ENCODE measurements around the gene SP140.
"Not testable (repeated sequence)": the region's sequence is repeated elsewhere in the genome, so short reads cannot be mapped to it uniquely, and the experiment has no call there.

Gene SP140

DNA sequence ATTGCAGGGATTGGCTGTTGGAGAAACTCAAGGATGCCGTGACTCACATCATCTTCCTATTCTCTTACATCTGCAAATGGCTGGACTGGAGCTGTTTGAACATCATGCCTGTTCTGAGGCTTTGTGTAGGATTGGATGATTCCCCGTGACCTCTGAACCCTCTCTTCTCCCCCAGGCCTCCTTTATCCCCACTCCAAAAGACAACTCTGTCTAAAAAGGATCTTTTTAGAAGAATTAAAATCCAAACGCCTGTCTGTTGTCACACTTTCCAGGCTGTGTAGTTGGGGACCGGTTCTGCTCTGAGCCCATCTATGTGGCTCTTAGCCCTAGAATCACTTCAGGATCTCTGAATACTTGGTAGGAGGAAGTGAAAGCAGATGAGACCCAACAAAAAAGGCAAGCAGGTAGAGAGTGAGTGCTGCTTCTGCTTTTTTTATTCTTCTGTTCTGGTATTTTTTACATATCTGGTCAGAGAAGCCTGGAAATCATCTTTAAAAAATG is 565 bp downstream of the SP140 start:
- DNase-seq: no peak

DNA sequence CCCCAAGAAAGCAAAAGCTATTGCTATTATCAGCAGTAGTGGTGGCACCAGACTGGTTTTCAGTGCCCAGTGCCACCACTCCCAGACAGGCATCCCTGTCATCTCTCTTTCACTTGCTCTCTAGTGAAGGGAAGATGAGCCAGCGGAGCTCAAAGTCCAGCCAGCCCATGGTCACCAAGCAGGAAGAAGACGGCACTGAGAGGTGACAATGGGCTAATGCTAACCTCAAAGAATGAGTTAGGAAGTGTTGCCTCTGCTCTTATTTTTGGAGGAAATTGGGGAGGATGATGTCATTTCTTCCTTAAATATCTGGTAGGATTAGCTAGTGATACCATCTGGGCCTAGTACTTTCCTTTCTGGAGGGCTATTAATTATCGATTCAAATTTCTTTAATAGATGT is 1.7 kb downstream of the SP140 start:
- DNase-seq: no peak

DNA sequence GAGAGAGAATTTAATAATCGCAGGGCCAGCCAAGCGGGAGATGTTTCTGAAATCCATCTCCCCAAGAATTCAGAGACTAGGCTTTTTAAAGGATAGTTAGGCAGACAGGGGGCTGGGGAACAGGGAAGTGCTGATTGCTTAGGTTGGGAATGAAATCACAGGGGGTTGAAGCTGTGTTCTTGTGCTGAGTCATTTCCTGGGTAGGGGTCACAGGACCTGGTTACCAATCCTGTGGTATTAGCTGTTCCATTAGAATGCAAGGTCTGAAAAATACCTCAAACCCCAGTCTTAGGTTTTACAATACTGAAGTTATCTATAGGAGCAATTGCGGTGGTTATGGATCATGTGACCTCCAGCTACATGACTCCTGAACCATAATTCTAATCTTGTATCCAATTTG is 4.6 kb downstream of the SP140 start:
- DNase-seq: no peak

DNA sequence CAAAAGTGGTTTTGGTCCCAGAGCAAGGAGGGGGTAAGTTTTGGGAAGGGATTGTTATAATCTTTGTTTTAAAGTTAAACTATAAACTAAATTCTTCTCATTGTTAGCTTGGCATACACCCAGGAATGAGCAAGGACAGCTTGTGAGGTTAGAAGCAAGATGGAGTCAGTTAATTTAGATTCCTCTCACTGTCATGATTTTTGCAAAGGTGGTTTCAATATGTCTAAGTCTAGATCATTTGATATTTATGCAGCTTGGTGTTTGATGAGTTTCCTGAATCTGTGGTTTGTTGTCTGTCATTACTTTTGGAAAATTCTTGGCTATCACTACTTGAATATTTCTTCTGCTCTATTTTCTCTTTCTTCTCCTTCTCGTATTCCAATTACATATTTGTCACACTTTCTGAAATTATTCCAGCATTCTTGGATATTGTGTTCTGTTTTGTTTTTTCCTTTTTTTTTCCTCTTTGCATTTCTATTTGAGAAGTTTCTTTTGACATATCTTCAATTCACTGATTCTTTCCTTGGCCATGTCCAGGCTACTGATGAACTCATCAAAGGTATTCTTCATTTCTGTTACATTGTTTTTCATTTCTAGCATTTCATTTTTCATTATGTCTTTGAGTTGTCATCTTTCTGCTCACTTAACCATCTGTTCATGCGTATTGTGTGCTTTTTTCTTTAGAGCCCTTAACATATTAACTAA is 5.1 kb downstream of the SP140 start:
- DNase-seq: no peak

GRCh38 chr2:230231251-230231650 is 5.7 kb downstream of the SP140 start:
- no peak for DNase-seq

GRCh38 chr2:230234122-230234722 is 8.7 kb downstream of the SP140 start:
- DNase-seq: no peak

DNA sequence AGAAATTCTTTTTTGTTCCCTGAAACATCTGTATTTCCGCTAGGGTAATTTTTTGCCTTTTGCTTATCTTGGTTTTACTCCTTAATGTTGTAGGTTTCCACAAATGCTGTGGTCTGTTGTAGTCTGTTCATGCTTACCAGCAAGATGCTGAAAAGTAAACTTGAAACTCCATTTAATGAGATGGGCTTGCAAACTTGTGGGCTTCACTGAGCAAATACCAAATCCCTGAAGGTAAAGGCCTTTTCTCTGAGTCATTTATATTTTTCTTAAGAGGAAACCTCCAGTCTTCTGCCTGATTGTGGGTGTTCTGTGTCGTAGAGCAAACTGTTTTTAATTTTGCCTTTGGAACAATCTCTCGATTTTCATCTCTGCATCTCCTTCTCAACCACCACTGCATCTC is 9.3 kb downstream of the SP140 start:
- no peak for DNase-seq

DNA sequence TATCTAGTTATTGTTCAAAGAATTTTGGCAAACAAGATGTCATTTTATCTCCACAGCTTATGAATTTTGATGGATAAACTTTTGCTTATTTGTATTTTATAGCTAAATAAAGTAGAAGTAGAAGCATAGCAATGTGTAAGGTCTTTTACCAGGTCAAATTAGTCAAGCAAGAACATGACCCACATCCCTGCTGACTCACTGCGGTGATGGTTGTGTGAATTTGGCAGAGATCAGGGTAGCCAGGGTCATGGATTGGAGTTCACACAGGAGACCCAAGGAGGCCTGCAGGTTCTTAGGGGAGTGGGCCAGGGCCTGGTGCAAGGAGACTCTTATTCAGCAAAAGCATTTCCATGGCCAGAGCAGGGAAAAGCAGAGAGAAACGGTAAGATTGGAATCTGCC is 18.7 kb downstream of the SP140 start:
- DNase-seq: no peak

GRCh38 chr2:230246206-230246605 is 20.7 kb downstream of the SP140 start:
- no peak for DNase-seq

- DNase-seq: no peak
Measured at GRCh38 chr2:230250231-230250630, 24.7 kb downstream of the SP140 start.

GRCh38 chr2:230254152-230254881 is 28.8 kb downstream of the SP140 start:
- no peak for DNase-seq

DNA sequence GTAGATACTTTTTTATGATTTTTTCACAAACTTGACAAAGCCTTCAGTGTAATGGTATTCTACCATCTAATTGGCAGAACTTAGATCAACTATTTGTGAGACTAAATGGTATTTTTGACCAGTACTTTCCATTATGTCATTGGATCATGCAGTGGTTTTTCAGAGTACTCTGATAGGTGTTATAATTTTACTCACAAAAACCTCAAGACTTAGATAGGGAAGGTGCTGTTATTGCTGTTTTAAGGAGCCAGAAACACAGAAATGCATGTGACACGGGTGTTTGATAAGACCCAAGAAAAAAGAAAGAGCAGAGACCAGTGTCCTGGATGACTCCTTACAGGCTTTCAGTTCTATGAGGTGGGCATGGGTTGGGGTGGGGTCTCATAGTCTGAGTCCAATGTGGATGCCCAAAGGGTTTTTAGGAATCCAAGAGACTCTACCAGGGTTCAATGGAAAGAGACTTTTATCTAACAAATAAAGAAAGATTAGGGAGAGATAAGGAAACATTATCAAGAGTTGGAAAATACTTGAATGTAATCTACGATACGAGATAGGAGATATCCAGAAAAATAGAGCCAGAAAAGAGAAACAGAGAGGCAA is 31.3 kb downstream of the SP140 start:
- no peak for DNase-seq

- DNase-seq: no peak
Measured at GRCh38 chr2:230258483-230258882, 32.9 kb downstream of the SP140 start.

GRCh38 chr2:230262246-230262645 is 36.7 kb downstream of the SP140 start:
- DNase-seq: no peak

GRCh38 chr2:230264945-230265344 is 39.4 kb downstream of the SP140 start:
- DNase-seq: not testable (repeated sequence)

- DNase-seq: no peak
Measured at GRCh38 chr2:230266638-230267037, 41.1 kb downstream of the SP140 start.

- DNase-seq: no peak
Measured at GRCh38 chr2:230267059-230267458, 41.5 kb downstream of the SP140 start.

DNA sequence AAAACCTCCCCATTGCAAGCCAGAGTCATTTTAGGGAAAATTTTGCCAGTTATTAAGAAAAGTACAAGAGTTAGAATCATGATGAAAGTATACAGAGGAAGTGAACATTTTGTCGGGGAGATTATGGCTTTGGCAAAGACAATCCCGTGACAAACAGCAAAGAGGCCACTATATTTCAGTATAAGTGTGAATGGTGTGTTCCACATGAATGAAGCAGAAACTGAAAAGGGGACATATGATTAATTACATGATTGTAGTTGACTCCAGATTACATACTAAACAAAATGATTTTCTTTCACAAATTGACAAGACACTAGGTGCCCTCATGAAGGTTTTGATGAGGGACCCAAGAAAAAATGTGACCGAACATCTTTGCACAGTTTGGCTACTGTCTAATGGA is 42.0 kb downstream of the SP140 start:
- DNase-seq: no peak

DNA sequence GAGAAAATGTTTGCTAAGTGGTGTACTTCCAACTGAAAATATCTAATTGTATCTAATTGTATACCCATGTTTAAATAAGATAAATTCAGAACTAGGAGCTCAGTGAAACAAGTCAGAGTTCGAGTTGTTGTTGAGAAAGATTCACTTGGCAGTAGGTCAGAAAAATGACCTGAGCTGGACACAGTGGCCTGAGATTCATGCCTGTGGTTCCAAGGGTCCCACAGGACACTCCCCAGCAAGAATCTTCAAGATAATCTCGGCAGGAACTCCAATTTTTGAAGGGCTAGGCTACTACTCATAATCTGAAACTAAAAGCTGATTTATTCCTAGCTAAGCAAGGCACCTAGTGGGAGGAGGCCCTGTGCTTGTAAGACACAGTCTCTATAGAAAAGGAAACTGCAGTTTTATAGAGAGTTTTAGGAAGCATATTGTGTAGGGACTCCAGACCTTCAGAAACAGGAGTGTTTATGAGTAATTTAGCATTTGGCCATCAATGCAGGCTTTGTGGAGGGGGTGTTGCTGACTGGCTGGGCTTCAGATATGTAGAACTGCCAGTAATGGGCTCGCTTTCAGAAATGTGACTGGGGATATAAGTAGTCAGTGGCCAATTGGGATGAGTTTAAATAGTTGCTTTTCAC is 43.2 kb downstream of the SP140 start:
- no peak for DNase-seq

DNA sequence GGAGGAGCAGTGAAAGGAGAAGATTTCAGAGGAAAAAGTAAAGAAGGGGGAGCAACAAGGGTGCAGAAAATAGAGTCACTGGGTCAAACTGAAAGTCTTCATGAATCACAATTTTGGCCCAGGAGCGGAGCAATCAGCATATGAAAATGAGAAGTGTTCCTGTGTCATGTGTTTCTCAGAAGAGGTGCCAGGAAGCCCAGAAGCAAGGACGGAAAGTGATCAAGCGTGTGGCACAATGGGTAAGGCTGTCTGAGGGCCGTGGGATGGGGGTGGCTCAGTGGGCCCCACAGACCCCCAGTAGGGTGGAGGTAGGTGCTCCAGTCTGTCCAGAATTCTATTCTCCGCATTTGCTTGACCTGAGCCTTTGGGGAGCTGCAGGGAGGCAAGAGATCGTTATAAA is 44.2 kb downstream of the SP140 start:
- DNase-seq: no peak

- no peak for DNase-seq
Measured at GRCh38 chr2:230282936-230283335, 57.4 kb downstream of the SP140 start.

DNA sequence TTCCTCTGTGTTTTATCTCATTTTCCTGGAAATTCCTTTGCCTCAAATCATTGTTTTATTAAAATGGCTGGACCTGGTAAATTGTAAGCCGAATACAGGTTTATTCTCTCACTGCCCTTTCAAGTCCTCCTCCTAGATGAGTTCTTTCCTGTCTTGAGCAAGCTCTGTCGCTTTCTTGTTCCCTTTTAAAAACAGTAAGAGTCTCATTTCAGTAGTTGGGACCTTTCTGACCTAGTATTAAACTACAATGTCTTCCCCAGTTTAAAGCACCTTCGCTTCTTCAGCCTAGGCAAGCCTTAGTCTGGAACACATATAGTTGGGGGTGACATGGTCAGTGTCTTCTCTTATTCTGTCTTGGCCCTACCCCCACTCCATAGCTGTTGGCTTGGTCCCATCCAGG is 60.5 kb downstream of the SP140 start:
- DNase-seq: no peak

- DNase-seq: not testable (repeated sequence)
Measured at GRCh38 chr2:230289311-230289710, 63.8 kb downstream of the SP140 start.

All from DMS153 (cell line).